Heart right ventricle (tissue), 16 donors: ENCODE measurements around the gene PPP1R14C. TPM values are rescaled to one million over a fixed set of nuclear protein-coding genes. Genes with fewer than 3 reads are reported as not detected.

Experiments used
- ATAC-seq, 8 donors: fragments of 200-7000 bp; cut with Tn5 transposase; one replicate each; pipeline ENCODE4 v1.9.1; 2020; ENCODE audit warnings: mild to moderate bottlenecking in 8 of 8, moderate library complexity in 8 of 8, moderate number of reproducible peaks in 1 of 8
- DNase-seq, 2 donors: peaks; one replicate each; pipeline ENCODE4 v3.0.0-alpha.2; 2020
- H3K27ac ChIP-seq, 10 donors: fragments of 200-600 bp; sonication (generic) in 2 of 10; one replicate each; pipeline versions ENCODE4 v1.5.0 to v1.8.0; 2020 to 2022; ENCODE audit warnings: mild to moderate bottlenecking in 3 of 10
- H3K27me3 ChIP-seq, 7 donors: fragments of 200-600 bp; one replicate each; pipeline ENCODE4 v1.8.0; 2021 to 2022; ENCODE audit warnings: mild to moderate bottlenecking in 2 of 7
- H3K36me3 ChIP-seq, 9 donors: fragments of 200-600 bp; sonication (generic) in 1 of 9; one replicate each; pipeline versions ENCODE4 v1.5.0 to v1.8.0; 2020 to 2022; ENCODE audit warnings: mild to moderate bottlenecking in 2 of 9
- H3K4me1 ChIP-seq, 9 donors: fragments of 200-600 bp; sonication (generic) in 1 of 9; one replicate each; pipeline versions ENCODE4 v1.5.0 to v1.8.0; 2020 to 2022; ENCODE audit warnings: mild to moderate bottlenecking in 4 of 9
- H3K4me3 ChIP-seq, 10 donors: fragments of 200-600 bp; sonication (generic) in 2 of 10; one replicate each; pipeline versions ENCODE4 v1.5.0 to v1.8.0; 2020 to 2022; ENCODE audit warnings: mild to moderate bottlenecking in 7 of 10, moderate library complexity in 2 of 10
- H3K9me3 ChIP-seq, 11 donors: fragments of 200-600 bp in 10 of 11; sonication (generic) in 2 of 11; one replicate each; pipeline versions ENCODE4 v1.5.0 to v1.8.0; 2013 to 2022; ENCODE audit warnings: mild to moderate bottlenecking in 2 of 11, control low read depth in 1 of 11, moderate library complexity in 1 of 11
- CTCF ChIP-seq, 9 donors: fragments of 200-600 bp; sonication (generic) in 2 of 9; IDR thresholded peaks; one replicate each; pipeline versions ENCODE4 v1.5.0 to v1.8.0; 2021 to 2022; ENCODE audit warnings: antibody characterized with exemption in 9 of 9, mild to moderate bottlenecking in 5 of 9, moderate library complexity in 1 of 9
- WGBS, 2 donors: extraction: QIAGEN DNeasy Blood & Tissue Kit; methylation state at CpG; one replicate each; pipeline ENCODE4 v1.1.7; 2013; ENCODE audit warnings: inconsistent platforms in 1 of 2; 5-methylcytosine and 5-hydroxymethylcytosine counted together
- intact Hi-C, 10 donors: fragments of 100-400 bp; cut with DNase I; formaldehyde crosslinking; loops; one replicate each; pipeline versions ENCODE4 v1.11.1 to v1.14.2; 2022
- polyA plus RNA-seq, 2 donors: library from polyadenylated mRNA; stranded (reverse); fragments of 200-250 nt; gene quantifications; one replicate each; pipeline ENCODE4 v1.2.3, GENCODE V29; 2013
- total RNA-seq, 10 donors: library from RNA; stranded (reverse); fragmentation: NEBNext Ultra II Directional in 3 of 10; extraction: Animal tissue kit (Norgen Biotek cat#: 25700) in 3 of 10; gene quantifications; one replicate each; pipeline versions ENCODE4 v1.2.1 to v1.2.4, GENCODE V29; 2021 to 2023
- donor health status: Arrhythmogenic right ventricular cardiomyopathy.
- donor health status: ischemic (EF 13 %, LVEDD 7.1; RV severe dilation, severe dysfunction).
- donor health status: healthy with polysubstance abuse.
- donor health status: DM: no; HTN: yes; CAD: no.
- donor health status: DM: no; HTN: no; CAD: no.
- donor health status: ischemic (EF 25% LVEDD 6.9; RV normal size, moderate dysfunction).
- donor health status: ischemic (EF 25% LVEDD 5.7; RV mildly dilated, moderate dysfunction).
- donor health status: healthy.
- donor health status: DM: yes; HTN: yes; CAD: no.
- donor health status: Ischemic cardiomyopathy.
- donor health status: ischemic (EF 35%, LVEDD 5.7; RV mildly dilated, moderate dysfunction).
- donor health status: nonischemic (EF 11% LVEDD 7.7; RV severe dilation, severe dysfunction).
- donor health status: DM: yes; HTN: yes; CAD: no.
- donor health status: PGD.
- donor health status: ischemic (EF 29% LVEDD 5.4; RV normal size, mild dysfunction).
- donor health status: nonischemic (EF 23%, LVEDD 6.1; RV moderate dilation, normal function).

The PPP1R14C gene
- total and polyA plus RNA-seq, 12 donors: 22.6 to 145 (median 92.1) TPM

DNA sequence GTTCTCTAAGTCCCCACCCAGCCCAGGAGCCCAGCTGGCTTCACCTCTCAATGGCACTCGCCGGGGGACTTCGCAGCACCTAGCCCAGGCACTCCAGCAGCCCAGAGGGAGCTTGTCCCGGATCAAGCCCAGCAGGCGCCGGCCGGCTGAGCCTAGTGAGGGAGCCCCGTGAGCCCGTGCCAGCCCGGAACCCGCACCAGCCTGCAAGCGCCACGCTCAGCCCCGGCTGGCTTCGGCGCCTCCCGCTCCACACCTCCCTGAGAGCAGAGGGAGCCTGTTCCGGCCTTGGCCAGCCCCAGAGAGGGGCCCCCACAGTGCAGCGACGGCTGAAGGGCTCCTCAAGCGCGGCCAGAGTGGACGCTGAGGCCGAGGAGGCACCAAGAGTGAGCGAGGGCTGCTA is 27.1 kb upstream of the PPP1R14C start:
- WGBS, 2 donors: 96 to 97% methylated on average over 25 of the region's 25 CpGs
- intact Hi-C loops: no loop called here
- Histone ChIP-seq H3K36me3 (no peaks in the 10 kb centered on the region), H3K4me1 (peaks cover 0 to 14% (median 6%) of the 10 kb centered on the region in 9 donors), H3K27ac (no peak overlapping the region), H3K9me3 (no peaks in the 10 kb centered on the region), H3K27me3 (peaks cover 0 to 4% (median 0%) of the 10 kb centered on the region in 7 donors), H3K4me3 (no peak overlapping the region)
- TF ChIP-seq CTCF (IDR thresholded peaks at IDR 0.05): no peak
- DNase-seq (no peak), ATAC-seq (no peak)

DNA sequence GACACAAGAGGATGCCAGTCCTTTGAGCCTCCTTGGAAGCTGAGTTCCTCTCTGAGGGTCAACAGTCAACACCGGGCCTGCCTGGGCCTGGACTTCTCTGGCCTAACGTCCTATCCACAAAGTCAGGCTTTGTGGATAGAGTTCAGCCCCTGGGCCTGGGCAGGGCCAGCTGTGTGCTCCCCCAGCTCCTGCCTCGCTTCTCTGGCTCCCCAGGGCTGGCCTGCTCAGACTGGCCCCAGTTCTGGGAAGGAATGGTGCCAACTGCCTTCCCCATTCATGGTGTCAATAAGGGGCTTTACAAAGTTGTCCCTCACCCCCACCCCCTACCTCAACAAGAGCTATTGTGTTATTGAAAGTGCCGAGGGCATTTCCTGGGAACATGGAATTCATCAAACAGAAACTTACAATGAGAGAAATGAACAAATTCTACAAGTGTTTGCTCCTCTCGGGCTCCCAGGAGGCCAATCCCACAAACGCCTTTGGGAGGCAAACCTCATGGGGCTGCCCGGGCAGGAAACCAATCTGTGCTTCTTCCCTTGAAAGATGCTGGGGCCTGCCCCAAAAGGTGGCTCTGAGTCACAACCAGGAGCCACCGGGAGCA is 26.5 kb upstream of the PPP1R14C start:
- intact Hi-C loops: no loop called here
- DNase-seq (no peak), ATAC-seq (peak in 1 of 8 donors; percentile 25)
- WGBS, 2 donors: 89 to 90% methylated on average over 8 of the region's 8 CpGs
- TF ChIP-seq CTCF (IDR thresholded peaks at IDR 0.05): no peak
- Histone ChIP-seq H3K27me3 (peaks cover 0 to 3% (median 0%) of the 10 kb centered on the region in 7 donors), H3K4me3 (no peak overlapping the region), H3K9me3 (no peaks in the 10 kb centered on the region), H3K36me3 (no peaks in the 10 kb centered on the region), H3K27ac (no peak overlapping the region), H3K4me1 (peaks cover 0 to 14% (median 6%) of the 10 kb centered on the region in 9 donors)

- 79 to 85% methylated on average over 6 of the region's 6 CpGs for WGBS, 2 donors
- ATAC-seq: no peak
- Histone ChIP-seq H3K36me3 (no peaks in the 10 kb centered on the region), H3K27me3 (no peaks in the 10 kb centered on the region), H3K9me3 (no peaks in the 10 kb centered on the region), H3K4me3 (no peak overlapping the region), H3K27ac (no peak overlapping the region), H3K4me1 (peaks cover 0 to 14% (median 6%) of the 10 kb centered on the region in 9 donors)
- DNase-seq: no peak
- no peak for TF ChIP-seq CTCF (IDR thresholded peaks at IDR 0.05)
- intact Hi-C loops: no loop called here
These were observed 24.6 kb upstream of the PPP1R14C start for GRCh38 chr6:150118203-150118602.

GRCh38 chr6:150118627-150119026 is 24.2 kb upstream of the PPP1R14C start:
- no peaks in the 10 kb centered on the region for H3K27me3 ChIP-seq
- H3K27ac ChIP-seq: no peak overlapping the region
- H3K4me3 ChIP-seq: no peak overlapping the region
- intact Hi-C loops: no loop called here
- no peaks in the 10 kb centered on the region for H3K9me3 ChIP-seq
- 81 to 87% methylated on average over 9 of the region's 9 CpGs for WGBS, 2 donors
- H3K4me1 ChIP-seq: peaks cover 0 to 14% (median 6%) of the 10 kb centered on the region in 9 donors
- DNase-seq (no peak), ATAC-seq (peak in 4 of 8 donors; percentile 14 to 48 (median 35))
- TF ChIP-seq CTCF (IDR thresholded peaks at IDR 0.05): no peak
- no peaks in the 10 kb centered on the region for H3K36me3 ChIP-seq
